ENCODE measurements around the gene TRAPPC2B. TPM values are rescaled to one million over a fixed set of nuclear protein-coding genes. Genes with fewer than 3 reads are reported as not detected.

The TRAPPC2B gene
- total RNA-seq, 1 donor from 2014 or later, result 10.2 TPM

DNA sequence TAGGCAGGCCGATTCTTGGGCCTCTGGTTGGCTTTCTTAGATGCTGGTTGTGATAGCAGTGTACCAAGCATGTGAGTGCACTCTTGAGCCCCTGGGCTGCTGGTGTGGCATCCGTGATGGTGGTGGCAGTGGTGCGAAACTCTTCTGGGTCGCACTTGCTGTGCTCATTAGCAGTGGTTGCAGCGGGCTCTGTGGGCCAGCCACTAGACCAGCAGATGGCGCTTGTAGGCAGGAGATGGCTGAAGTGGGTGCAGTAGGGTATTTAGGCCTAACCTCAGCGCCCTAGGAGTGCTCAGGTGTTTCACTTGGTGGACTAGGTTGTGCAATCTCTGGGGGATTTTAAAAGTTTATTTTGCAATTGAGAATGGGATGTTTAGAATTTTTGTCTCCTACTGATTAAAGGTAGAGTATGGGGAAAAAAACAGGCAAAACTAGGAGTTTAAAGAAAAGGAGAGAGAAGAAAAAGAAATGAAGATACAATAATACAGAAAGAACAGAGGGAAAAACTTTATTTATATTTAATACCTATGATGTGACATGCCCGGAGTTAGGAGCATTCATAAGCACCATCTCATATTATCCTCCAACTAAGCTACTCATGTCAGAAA, 43.3 kb downstream of the TRAPPC2B start:
- H3K4me3 Mint-ChIP-seq, result no peak overlapping the region

DNA sequence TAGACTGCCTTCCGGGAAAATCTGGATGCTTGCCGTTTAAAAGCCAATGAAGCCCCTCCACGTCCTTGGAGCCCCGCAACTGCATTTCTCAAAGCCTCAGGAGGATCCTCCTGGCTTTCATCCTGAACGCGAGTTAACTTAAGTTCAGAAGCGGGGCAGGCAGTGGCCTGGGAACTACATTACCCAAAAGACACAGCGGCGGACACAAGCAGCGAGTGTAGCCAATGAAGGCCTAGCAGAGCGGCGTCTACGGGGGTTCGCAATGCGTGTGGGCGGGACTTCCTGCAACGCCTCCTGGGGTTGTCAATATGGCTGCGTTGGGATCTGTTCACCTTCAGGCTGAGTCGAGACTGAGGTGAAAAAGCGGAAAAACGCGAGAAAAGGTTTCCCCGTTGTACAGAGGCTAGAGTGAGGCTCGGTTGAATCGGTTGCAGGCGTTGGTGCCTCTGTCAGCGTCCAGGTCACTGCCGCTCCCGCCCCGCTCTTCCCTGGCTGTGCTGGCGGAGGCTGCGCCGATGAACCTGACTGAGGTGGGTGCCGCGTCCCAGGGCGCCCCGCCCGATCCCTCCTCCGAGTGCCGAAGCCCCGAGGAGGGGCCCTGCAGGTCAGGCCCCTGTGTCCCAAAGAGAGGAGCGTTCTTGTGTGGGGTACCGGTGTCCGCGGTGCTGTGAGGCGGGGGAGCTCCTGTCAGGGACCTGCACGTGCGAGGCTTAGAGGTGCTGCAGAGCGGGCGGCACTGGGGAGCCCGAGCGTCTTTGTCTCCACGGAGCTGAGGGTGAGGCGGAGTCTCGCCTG, 47.7 kb downstream of the TRAPPC2B start, which contains the start of gene ZNF17:
Gene ZNF17, plus strand, starts transcription at position 285 of the 795 bp plus-strand sequence. CDS start 2,455 bp downstream, outside the sequence.
- peak within 1 kb of the TSS; percentile 94 for H3K4me3 Mint-ChIP-seq
- ChIA-PET POLR2A (interaction anchor here (0.6 to 0.8 kb wide), 2 partner anchors 364 to 408 kb away, joined by 6 to 7 read pairs; no protein-coding TSS in a partner anchor), CTCF (no interaction called here)
- TF ChIP-seq, protein P1, sequence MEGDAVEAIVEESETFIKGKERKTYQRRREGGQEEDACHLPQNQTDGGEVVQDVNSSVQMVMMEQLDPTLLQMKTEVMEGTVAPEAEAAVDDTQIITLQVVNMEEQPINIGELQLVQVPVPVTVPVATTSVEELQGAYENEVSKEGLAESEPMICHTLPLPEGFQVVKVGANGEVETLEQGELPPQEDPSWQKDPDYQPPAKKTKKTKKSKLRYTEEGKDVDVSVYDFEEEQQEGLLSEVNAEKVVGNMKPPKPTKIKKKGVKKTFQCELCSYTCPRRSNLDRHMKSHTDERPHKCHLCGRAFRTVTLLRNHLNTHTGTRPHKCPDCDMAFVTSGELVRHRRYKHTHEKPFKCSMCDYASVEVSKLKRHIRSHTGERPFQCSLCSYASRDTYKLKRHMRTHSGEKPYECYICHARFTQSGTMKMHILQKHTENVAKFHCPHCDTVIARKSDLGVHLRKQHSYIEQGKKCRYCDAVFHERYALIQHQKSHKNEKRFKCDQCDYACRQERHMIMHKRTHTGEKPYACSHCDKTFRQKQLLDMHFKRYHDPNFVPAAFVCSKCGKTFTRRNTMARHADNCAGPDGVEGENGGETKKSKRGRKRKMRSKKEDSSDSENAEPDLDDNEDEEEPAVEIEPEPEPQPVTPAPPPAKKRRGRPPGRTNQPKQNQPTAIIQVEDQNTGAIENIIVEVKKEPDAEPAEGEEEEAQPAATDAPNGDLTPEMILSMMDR (IDR thresholded peaks at IDR 0.05), result no peak
- DNase-seq, result peak; percentile 79
- H3K27ac Mint-ChIP-seq, result peak within 1 kb of the TSS; percentile 85
- H3K36me3 Mint-ChIP-seq (ENCODE audit: low read depth), result peaks cover 33% of the 10 kb centered on the region
- no peaks in the 10 kb centered on the region for H3K27me3 Mint-ChIP-seq
- H3K9me3 Mint-ChIP-seq, result peaks cover under 1% of the 10 kb centered on the region
- H3K4me1 Mint-ChIP-seq, result peaks cover 24% of the 10 kb centered on the region
- intact Hi-C loops (cut with micrococcal nuclease), result loop anchor here (1.0 to 10.0 kb wide), 12 partner anchors 22 to 916 kb away; partner anchors contain the start of genes TRAPPC2B, ZNF416, ZNF419 and ZNF547
- peak; percentile 100 for ATAC-seq (ENCODE audit: low read depth)

More for the DNA sequence above, 43.3 kb downstream of the TRAPPC2B start:
- ChIA-PET CTCF (interaction anchor here (0.7 to 1.2 kb wide), 3 partner anchors 17 to 750 kb away, joined by 3 read pairs; partner anchors contain the start of gene ZNF548), POLR2A (no interaction called here)
- peak; percentile 52 for DNase-seq
- peaks cover 5% of the 10 kb centered on the region for H3K36me3 Mint-ChIP-seq (ENCODE audit: low read depth)
- TF ChIP-seq, protein P1 (IDR thresholded peaks at IDR 0.05), result peak; percentile 25
- H3K4me1 Mint-ChIP-seq, result peaks cover 18% of the 10 kb centered on the region
- no peaks in the 10 kb centered on the region for H3K9me3 Mint-ChIP-seq
- intact Hi-C loops (cut with micrococcal nuclease), result loop anchor here (1.0 to 5.0 kb wide), 6 partner anchors 304 to 1111 kb away; partner anchors contain the start of genes ZBTB45 and ZNF329
- no peak overlapping the region for H3K27ac Mint-ChIP-seq
- ATAC-seq (ENCODE audit: low read depth), result peak; percentile 53
- H3K27me3 Mint-ChIP-seq, result no peaks in the 10 kb centered on the region

Other genes with a start within 250 kb of the TRAPPC2B start
- gene USP29, start 243.6 kb upstream of the TRAPPC2B start, total RNA-seq, result not detected in 2 replicates
- gene ZIM3, start 218.3 kb upstream of the TRAPPC2B start, total RNA-seq, result not detected in 2 replicates
- not detected in 2 replicates for gene DUXA, start 196.1 kb upstream of the TRAPPC2B start, total RNA-seq
- 56.2 and 58.7 TPM in 2 replicates for gene ZNF264, start 172.1 kb upstream of the TRAPPC2B start, total RNA-seq
- gene AURKC, start 132.5 kb upstream of the TRAPPC2B start, total RNA-seq, result 1.4 and 1.7 TPM in 2 replicates
- gene ZNF805, start 122.9 kb upstream of the TRAPPC2B start, total RNA-seq, result 20.3 and 25.9 TPM in 2 replicates
- 132 and 161 TPM in 2 replicates for gene ZNF460, start 83.1 kb upstream of the TRAPPC2B start, total RNA-seq
- gene ZNF543, start 43.1 kb upstream of the TRAPPC2B start, total RNA-seq, result 14.0 and 16.1 TPM in 2 replicates
- 12.4 and 13.5 TPM in 2 replicates for gene ZNF304, start 12.3 kb upstream of the TRAPPC2B start, total RNA-seq
- gene ZNF547, start within 50 bp of the TRAPPC2B start, total RNA-seq, result 6.0 and 6.3 TPM in 2 replicates
- gene ZNF548, start 26.3 kb downstream of the TRAPPC2B start, total RNA-seq, result 38.7 and 39.7 TPM in 2 replicates
- gene ZNF17, start 47.6 kb downstream of the TRAPPC2B start, total RNA-seq, result 16.1 and 18.6 TPM in 2 replicates
- 16.4 and 18.2 TPM in 2 replicates for gene ZNF749, start 71.8 kb downstream of the TRAPPC2B start, total RNA-seq
- gene VN1R1, start 93.6 kb downstream of the TRAPPC2B start, total RNA-seq, result 0.78 and 1.1 TPM in 2 replicates
- gene ZNF772, start 114.0 kb downstream of the TRAPPC2B start, total RNA-seq, result 13.8 and 17.9 TPM in 2 replicates
- gene ZNF419, start 124.2 kb downstream of the TRAPPC2B start, total RNA-seq, result 17.2 TPM in 2 replicates
- 20.2 and 21.3 TPM in 2 replicates for gene ZNF773, start 136.4 kb downstream of the TRAPPC2B start, total RNA-seq
- gene ZNF549, start 163.8 kb downstream of the TRAPPC2B start, total RNA-seq, result 14.0 and 16.9 TPM in 2 replicates
- gene ZNF550, start 196.3 kb downstream of the TRAPPC2B start, total RNA-seq, result 16.8 and 18.7 TPM in 2 replicates
- gene ZNF416, start 215.4 kb downstream of the TRAPPC2B start, total RNA-seq, result 12.6 and 13.8 TPM in 2 replicates
- gene ZIK1, start 220.6 kb downstream of the TRAPPC2B start, total RNA-seq, result 16.2 and 18.1 TPM in 2 replicates
- gene ZNF530, start 236.3 kb downstream of the TRAPPC2B start, total RNA-seq, result 7.0 and 7.9 TPM in 2 replicates

Data from activated B cell treated with CpG ODN at 0.5 μM for 24 hours (primary cell).